HUDEP-2 (cell line): ENCODE data around the gene GCSH.

Source experiments
- DNase-seq, 76 experiments: peaks; one replicate each; lab custom pipeline; 2025; ENCODE audit not compliant: unreplicated experiment in 76 of 76; lab: John Stamatoyannopoulos, UW

Gene GCSH

DNA sequence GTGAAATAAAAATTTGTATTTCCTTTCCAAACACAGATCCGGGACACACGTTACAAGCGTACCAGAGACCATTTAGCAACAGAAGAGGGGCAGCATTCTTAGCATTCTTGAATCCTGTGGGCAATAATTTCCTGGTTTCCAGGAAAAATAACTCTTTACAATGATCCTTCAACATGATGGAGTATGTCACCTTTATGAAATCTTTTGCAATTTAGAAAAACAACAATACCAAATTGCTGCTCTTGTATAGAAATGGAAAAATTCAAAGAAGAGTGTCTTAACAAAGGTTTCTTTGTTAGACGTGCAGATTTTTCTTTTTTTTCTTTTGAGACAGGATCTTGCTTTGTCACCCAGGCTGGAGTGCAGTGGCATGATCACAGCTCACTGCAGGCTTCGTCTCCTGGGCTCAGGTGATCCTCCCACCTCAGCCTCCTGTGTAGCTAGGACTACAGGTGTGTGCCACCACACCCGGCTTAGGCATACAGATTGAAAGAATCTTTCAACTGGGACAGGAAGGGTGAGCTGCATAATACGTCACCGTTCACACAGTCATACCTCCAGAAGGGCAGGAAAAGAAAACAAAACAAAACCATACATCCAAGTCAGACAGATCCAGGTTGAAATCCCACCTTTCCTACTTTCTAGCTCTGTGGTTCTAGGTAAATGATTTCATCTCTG lies 10.8 kb upstream of the GCSH start:
- no peak for DNase-seq

DNA sequence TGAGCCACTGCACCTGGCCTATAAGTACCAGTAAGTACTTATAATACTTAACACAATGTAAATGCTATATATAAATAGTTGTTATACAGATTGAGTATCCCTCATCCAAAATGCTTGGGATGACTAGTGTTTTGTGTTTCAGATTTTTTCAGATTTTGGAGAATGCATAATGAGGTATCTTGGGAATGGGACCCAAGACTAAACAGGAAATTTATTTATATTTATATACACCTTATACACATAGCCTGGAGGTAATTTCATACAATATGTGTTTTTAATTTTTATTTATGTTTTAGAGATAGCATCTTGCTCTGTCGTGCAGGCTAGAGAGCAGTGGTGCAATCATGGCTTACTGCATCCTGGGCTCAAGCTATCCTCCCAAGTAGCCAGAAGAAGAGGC lies 9.8 kb upstream of the GCSH start:
- no peak for DNase-seq

- no peak for DNase-seq
Observed at GRCh38 chr16:81101702-81102101, 5.5 kb upstream of the GCSH start.

GRCh38 chr16:81099958-81100357 lies 3.8 kb upstream of the GCSH start:
- no peak for DNase-seq

- DNase-seq, result no peak
Observed at GRCh38 chr16:81097230-81097629, 1.0 kb upstream of the GCSH start.

DNA sequence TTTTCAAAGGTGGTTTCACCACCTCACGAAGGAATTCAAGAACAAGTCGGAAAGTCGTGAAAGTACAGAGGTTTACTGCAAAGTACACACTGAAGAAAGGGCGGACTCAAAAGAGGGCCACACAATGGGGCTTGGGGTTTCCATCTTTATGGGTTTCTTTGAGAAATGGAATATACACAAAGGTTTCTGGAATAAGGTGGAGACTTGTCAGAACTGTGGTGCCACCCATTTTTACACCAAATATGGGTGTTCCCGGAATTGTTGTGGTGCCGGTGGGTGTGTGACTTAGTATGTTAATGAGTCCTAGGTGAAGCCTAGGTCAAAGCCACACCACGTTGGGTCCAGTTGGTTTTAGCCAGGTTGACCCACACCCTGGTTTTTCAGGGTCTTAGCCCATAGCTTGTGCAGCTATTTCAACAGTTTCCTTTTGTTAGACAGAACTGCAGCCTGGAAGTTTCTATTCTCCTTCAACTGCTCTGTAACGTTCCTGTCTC lies 567 bp upstream of the GCSH start:
- DNase-seq, result peak in 7 of 76 experiments; percentile 5 to 61 (median 31)

DNA sequence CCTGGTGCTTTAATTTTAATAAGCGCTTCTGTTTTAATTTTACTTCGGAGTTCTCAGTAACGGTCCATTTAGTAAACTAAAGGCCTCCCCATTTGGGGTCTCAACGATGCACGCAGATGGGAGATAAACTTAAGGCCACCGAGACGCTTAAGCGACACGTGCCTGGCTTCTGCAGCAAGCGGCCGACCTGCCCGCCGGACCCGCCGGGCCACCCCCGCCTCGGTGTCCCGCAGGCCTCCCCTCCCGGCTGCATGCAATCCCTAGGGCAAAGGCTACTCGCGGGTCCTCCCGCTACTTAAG lies 592 bp downstream of the GCSH start:
- peak in 9 of 76 experiments; percentile 7 to 44 (median 29) for DNase-seq

- DNase-seq, result no peak
Observed at GRCh38 chr16:81094771-81095251, 1.4 kb downstream of the GCSH start.

DNA sequence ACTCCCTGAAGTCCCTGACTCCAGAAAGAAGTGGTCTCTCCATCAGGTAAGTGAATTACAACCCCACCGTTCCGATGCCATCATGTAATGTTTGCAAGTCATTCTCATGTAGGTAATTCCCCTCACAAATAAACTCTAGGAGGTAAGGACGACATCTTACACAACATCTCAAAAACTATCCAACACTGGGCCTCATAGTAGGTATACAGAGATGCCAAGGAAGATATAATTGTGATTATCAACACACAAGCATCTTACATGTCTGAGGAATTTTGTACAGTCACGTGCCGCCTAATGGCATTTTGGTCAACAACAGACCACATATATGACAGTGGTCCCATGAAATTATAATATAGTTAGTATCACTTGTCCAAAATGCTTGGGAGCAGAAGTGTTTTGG lies 7.4 kb downstream of the GCSH start:
- no peak for DNase-seq

GRCh38 chr16:81081014-81081413 lies 15.2 kb downstream of the GCSH start:
- no peak for DNase-seq

DNA sequence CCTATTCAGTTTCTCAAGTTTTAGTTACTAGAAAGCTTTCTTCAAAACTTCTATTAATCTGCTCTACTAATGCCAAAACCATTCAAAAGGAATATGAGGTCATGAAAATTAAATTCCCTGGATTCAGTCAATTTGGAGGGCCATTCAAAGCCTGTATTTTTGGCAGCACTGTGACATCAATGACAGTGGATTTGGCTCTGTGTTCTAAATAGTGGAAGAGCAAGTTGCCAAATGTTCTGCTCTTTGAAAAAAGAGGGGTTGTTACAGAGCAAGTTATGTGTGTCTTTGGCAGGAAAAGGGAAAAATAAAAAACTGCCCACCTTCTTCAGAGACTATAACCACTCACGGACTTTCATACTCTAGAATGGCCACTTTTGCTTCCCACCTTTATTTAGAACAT lies 16.0 kb downstream of the GCSH start:
- DNase-seq, result no peak

- DNase-seq, result peak in 74 of 76 experiments; percentile 62 to 99 (median 92)
Observed at GRCh38 chr16:81077076-81077940, 18.9 kb downstream of the GCSH start, which contains the start of gene C16orf46. C16orf46 (minus strand) TSS chr16:81077238; CDS start chr16:81063955, 13,283 bp downstream.

DNA sequence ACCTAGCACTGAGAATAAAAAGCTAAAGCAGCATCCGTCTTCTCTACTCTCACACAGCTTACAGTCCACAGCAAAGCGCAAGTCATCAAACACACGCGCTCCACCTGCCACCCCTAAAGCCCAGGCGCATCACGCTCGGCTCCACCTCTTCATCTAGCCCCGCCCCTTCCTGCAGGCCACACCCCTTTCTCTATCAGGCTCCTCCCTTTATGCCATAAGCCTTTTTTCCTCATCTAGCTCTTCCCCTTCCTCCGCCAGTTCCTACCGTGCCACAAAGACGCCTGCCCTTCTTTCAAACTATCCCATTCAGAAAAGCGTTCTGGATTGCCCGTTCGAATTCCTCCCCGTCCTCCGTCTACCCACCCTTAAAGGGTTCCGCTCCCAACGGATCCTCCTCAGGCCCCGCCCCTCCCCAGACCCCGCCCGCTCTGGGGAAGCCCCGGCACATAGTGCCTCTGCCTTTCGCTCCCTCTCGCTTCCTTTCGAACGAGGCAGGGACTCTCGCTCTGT lies 19.6 kb downstream of the GCSH start:
- peak in 73 of 76 experiments; percentile 42 to 99 (median 88) for DNase-seq

GRCh38 chr16:81073560-81074330 lies 22.4 kb downstream of the GCSH start:
- DNase-seq, result no peak

DNA sequence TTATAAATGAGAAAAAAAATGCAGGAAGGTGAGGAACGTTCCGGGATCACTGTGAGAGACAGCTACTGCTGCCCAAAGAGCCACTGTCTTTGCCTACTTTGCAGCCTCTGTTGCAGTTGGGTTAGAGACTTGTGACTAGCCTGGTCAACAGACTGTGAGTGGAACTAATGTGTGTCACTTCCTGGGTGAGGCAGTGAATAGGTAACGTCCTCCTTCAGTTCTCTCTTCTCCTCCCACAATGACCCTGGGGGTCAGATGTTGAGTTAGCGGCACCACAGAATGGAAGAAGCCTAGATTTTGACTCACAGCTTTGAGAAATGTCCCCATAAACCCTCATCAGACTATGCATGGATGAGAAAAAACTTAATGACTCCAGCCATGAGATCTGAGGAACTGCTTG lies 24.4 kb downstream of the GCSH start:
- peak in 1 of 76 experiments; percentile 10 for DNase-seq

- no peak for DNase-seq
Observed at GRCh38 chr16:81070979-81071378, 25.2 kb downstream of the GCSH start.

DNA sequence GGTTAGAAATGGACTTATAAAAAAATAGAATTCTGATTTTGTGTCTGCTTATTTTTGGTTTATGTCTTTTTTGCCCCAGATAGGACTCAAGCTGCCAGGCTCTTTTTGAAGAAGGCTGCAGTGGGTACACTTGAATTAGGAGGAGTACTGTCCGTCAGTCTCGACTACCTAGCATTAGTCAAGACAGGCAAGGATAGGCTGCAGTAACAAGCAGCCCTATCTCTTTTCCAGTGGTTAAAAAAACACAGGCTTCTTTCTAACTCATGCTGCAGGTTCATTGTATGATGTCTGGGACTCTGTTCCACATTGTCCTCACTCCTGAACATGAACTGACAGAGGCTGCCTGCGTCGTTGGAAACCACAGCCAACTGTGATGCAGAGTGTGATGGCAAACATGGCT lies 27.1 kb downstream of the GCSH start:
- no peak for DNase-seq

- DNase-seq, result no peak
Observed at GRCh38 chr16:81067166-81067565, 29.0 kb downstream of the GCSH start.

DNA sequence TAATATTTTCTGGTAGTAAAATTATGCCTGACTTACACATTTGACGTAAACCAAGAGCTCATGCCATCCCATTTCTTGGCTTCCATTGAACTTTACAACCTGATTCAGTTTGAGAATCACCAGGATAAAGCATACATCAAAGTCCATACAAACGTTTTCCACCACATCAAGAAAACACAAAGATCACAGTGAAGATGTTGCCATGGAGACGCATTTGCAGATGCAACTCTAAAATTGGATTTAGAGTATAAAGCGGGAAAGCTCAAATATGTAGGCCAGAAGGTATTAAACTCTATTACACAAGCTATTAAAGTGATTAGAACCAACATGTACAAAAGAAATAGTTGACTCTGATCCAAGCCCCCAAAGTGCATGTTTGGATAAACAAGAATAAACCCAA lies 29.5 kb downstream of the GCSH start:
- no peak for DNase-seq

- DNase-seq, result peak in 3 of 76 experiments; percentile 5 to 25 (median 7)
Observed at GRCh38 chr16:81061871-81062608, 34.2 kb downstream of the GCSH start.
